H1 (cell line): ENCODE measurements around the gene TANC1. TPM values are rescaled to one million over a fixed set of nuclear protein-coding genes. Genes with fewer than 3 reads are reported as not detected.

Source experiments
- CTCF ChIA-PET: fragments of 300-600 bp; sonication (Branson Sonifier 250); formaldehyde crosslinking; loops from one replicate; lab custom pipeline; 2021; ENCODE audit not compliant: partially characterized antibody; lab: Charles Lee
- POLR2A ChIA-PET: fragments of 300-600 bp; sonication (Branson Sonifier 250); formaldehyde crosslinking; loops from one replicate; lab custom pipeline; 2021; ENCODE audit warnings: inconsistent platforms; ENCODE audit not compliant: partially characterized antibody; lab: Charles Lee
- DNase-seq, 2 experiments: peaks; one replicate each; pipeline versions ENCODE4 v3.0.0 to v3.0.0-alpha.2; 2010 to 2022; ENCODE audit warnings: low spot score in 2 of 2, low read depth in 1 of 2, mixed read lengths in 1 of 2
- FAIRE-seq: peaks from 2 replicates; lab custom pipeline; 2011; peaks lifted over from hg19 to GRCh38; lab: Jason Lieb, UNC
- H2AFZ ChIP-seq: 2 replicates; pipeline ENCODE4 v1.8.1; 2012; ENCODE audit warnings: low read length, inconsistent platforms
- H2AK5ac ChIP-seq: 2 replicates; pipeline ENCODE4 v1.6.1; 2013; ENCODE audit warnings: low read depth, low read length
- H2BK120ac ChIP-seq: replicated peaks from 2 replicates; pipeline ENCODE3; 2013; ENCODE audit warnings: low read depth, low read length, inconsistent platforms
- H2BK12ac ChIP-seq: 2 replicates; pipeline ENCODE4 v1.6.1; 2013; ENCODE audit warnings: low read depth, low read length
- H2BK15ac ChIP-seq: 2 replicates; pipeline ENCODE4 v1.6.1; 2013; ENCODE audit warnings: low read length
- H2BK20ac ChIP-seq: 2 replicates; pipeline ENCODE4 v1.6.1; 2013; ENCODE audit warnings: low read length
- H2BK5ac ChIP-seq: 2 replicates; pipeline ENCODE4 v1.6.1; 2013; ENCODE audit warnings: low read depth, low read length
- H3K14ac ChIP-seq: 2 replicates; pipeline ENCODE4 v1.6.1; 2013; ENCODE audit warnings: inconsistent platforms; ENCODE audit not compliant: insufficient read length
- H3K18ac ChIP-seq: 2 replicates; pipeline ENCODE4 v1.6.1; 2013; ENCODE audit warnings: low read length; ENCODE audit errors: extremely low read depth
- H3K23ac ChIP-seq: 2 replicates; pipeline ENCODE4 v1.6.1; 2013; ENCODE audit warnings: inconsistent platforms; ENCODE audit not compliant: insufficient read length
- H3K23me2 ChIP-seq: 2 replicates; pipeline ENCODE4 v1.6.1; 2013; ENCODE audit warnings: low read depth, low read length
- H3K27ac ChIP-seq: 2 replicates; pipeline ENCODE4 v1.6.1; 2011; ENCODE audit warnings: low read depth, low read length, inconsistent platforms
- H3K27me3 ChIP-seq, 4 experiments: replicated peaks in 1 of 4; 1 replicate in 1 of 4; 2 replicates in 3 of 4; pipeline versions ENCODE4 v1.6.1 to v1.8.1; 2011 to 2013; ENCODE audit warnings: low read length in 3 of 4, mild to moderate bottlenecking in 3 of 4, inconsistent platforms in 2 of 4, mixed read lengths in 2 of 4, moderate library complexity in 1 of 4; ENCODE audit not compliant: control insufficient read depth in 3 of 4, insufficient read depth in 3 of 4; ENCODE audit errors: extremely low read depth in 1 of 4
- H3K36me3 ChIP-seq, 4 experiments: 2 replicates each; pipeline versions ENCODE4 v1.6.1 to v1.8.1; 2011 to 2013; ENCODE audit warnings: mild to moderate bottlenecking in 4 of 4, low read length in 3 of 4, moderate library complexity in 2 of 4, control low read depth in 1 of 4, inconsistent platforms in 1 of 4; ENCODE audit not compliant: insufficient read depth in 4 of 4, control insufficient read depth in 2 of 4
- H3K4ac ChIP-seq: replicated peaks from 2 replicates; pipeline ENCODE3; 2013; ENCODE audit warnings: low read length, low read depth, mixed read lengths, inconsistent platforms; ENCODE audit not compliant: insufficient read length
- H3K4me1 ChIP-seq, 4 experiments: replicated peaks in 1 of 4; 1 replicate in 1 of 4; 2 replicates in 3 of 4; pipeline versions ENCODE4 v1.6.1 to v1.8.1; 2011 to 2013; ENCODE audit warnings: low read length in 3 of 4, inconsistent platforms in 2 of 4, mixed read lengths in 1 of 4; ENCODE audit not compliant: insufficient read depth in 4 of 4, control insufficient read depth in 3 of 4
- H3K4me2 ChIP-seq, 2 experiments: 2 replicates each; pipeline versions ENCODE4 v1.6.1 to v1.8.1; 2011 to 2013; ENCODE audit warnings: low read depth in 2 of 2, low read length in 2 of 2, control low read depth in 1 of 2, inconsistent platforms in 1 of 2, mild to moderate bottlenecking in 1 of 2; ENCODE audit not compliant: insufficient read depth in 1 of 2
- H3K4me3 ChIP-seq, 4 experiments: fragments of 200-600, 300-600 bp in 1 of 4; sonication (generic), shearing (Covaris generic), sonication (Bioruptor Twin) in 1 of 4; 2 replicates each; pipeline versions ENCODE4 v1.5.1 to v1.8.1; 2011 to 2016; ENCODE audit warnings: low read length in 4 of 4, low read depth in 3 of 4, control low read depth in 2 of 4, inconsistent platforms in 2 of 4, mild to moderate bottlenecking in 2 of 4, mixed read lengths in 1 of 4, moderate library complexity in 1 of 4; ENCODE audit not compliant: insufficient read depth in 2 of 4; ENCODE audit errors: extremely low read depth in 1 of 4
- H3K56ac ChIP-seq: replicated peaks from 2 replicates; pipeline ENCODE3; 2013; ENCODE audit warnings: low read depth, mild to moderate bottlenecking, mixed read lengths, low read length, inconsistent platforms; ENCODE audit not compliant: insufficient read length
- H3K79me1 ChIP-seq: 2 replicates; pipeline ENCODE4 v1.6.1; 2013; ENCODE audit warnings: low read depth, low read length, control low read depth
- H3K79me2 ChIP-seq, 2 experiments: 2 replicates each; pipeline versions ENCODE4 v1.6.1 to v1.8.1; 2012 to 2013; ENCODE audit warnings: low read length in 2 of 2, mild to moderate bottlenecking in 2 of 2, inconsistent platforms in 1 of 2; ENCODE audit not compliant: insufficient read depth in 2 of 2, control insufficient read depth in 1 of 2
- H3K9ac ChIP-seq, 4 experiments: replicated peaks in 1 of 4; 1 replicate in 1 of 4; 2 replicates in 3 of 4; pipeline versions ENCODE4 v1.6.1 to v1.8.1; 2011 to 2013; ENCODE audit warnings: low read depth in 3 of 4, low read length in 3 of 4, control low read depth in 2 of 4, mild to moderate bottlenecking in 2 of 4, moderate library complexity in 2 of 4, inconsistent platforms in 1 of 4; ENCODE audit errors: extremely low read depth in 1 of 4
- H3K9me3 ChIP-seq, 2 experiments: 2 replicates each; pipeline versions ENCODE4 v1.6.1 to v1.8.1; 2012 to 2013; ENCODE audit warnings: mild to moderate bottlenecking in 2 of 2, moderate library complexity in 2 of 2, control low read depth in 1 of 2, inconsistent platforms in 1 of 2, low read depth in 1 of 2, low read length in 1 of 2, mixed read lengths in 1 of 2; ENCODE audit not compliant: insufficient read depth in 2 of 2
- H4K20me1 ChIP-seq, 2 experiments: replicated peaks in 1 of 2; 2 replicates each; pipeline versions ENCODE3 to v1.8.1; 2011 to 2013; ENCODE audit warnings: inconsistent platforms in 2 of 2, low read length in 2 of 2, mild to moderate bottlenecking in 1 of 2; ENCODE audit not compliant: insufficient read depth in 2 of 2, control insufficient read depth in 1 of 2
- H4K5ac ChIP-seq: 2 replicates; pipeline ENCODE4 v1.6.1; 2013; ENCODE audit warnings: low read length, low read depth, mixed read lengths, inconsistent platforms; ENCODE audit not compliant: insufficient read length
- H4K8ac ChIP-seq: 2 replicates; pipeline ENCODE4 v1.8.0; 2013; ENCODE audit warnings: mild to moderate bottlenecking, moderate library complexity, low read length, inconsistent platforms; ENCODE audit not compliant: insufficient read depth; ENCODE audit errors: extremely low read depth
- H4K91ac ChIP-seq: replicated peaks from 2 replicates; pipeline ENCODE3; 2013; ENCODE audit warnings: low read length, mixed read lengths, inconsistent platforms; ENCODE audit not compliant: insufficient read length
- SRF ChIP-seq: IDR thresholded peaks from 2 replicates; pipeline ENCODE4 v1.6.1; 2011; ENCODE audit warnings: mild to moderate bottlenecking, low read depth, low read length, moderate library complexity
- YY1 ChIP-seq: IDR thresholded peaks from 2 replicates; pipeline ENCODE4 v1.6.1; 2011; ENCODE audit warnings: low read depth, mild to moderate bottlenecking, low read length
- WGBS, 2 experiments: shearing (Covaris generic) in 1 of 2; methylation state at CpG; one replicate each; pipeline versions ENCODE4 v1.1.6 to v1.1.7; 2013 to 2015; ENCODE audit warnings: low lambda C conversion rate in 2 of 2, mixed read lengths in 2 of 2, inconsistent platforms in 1 of 2, low coverage in 1 of 2, missing lambda C conversion rate in 1 of 2; ENCODE audit not compliant: insufficient replicate concordance in 2 of 2, insufficient coverage in 1 of 2, insufficient read length in 1 of 2; ENCODE audit errors: extremely low coverage in 1 of 2, missing lambda C conversion rate in 1 of 2; 5-methylcytosine and 5-hydroxymethylcytosine counted together
- polyA plus RNA-seq, 7 experiments: library from polyadenylated mRNA; depleted of rRNA in 3 of 7; stranded (reverse) in 5 of 7; unstranded in 2 of 7; fragments of >200 nt in 5 of 7; fragments of 200-250 nt in 2 of 7; gene quantifications; 1 replicate in 5 of 7; 2 replicates in 1 of 7; 4 replicates in 1 of 7; pipeline versions ENCODE4 v1.2.1 to v1.2.3, GENCODE V29; 2011 to 2013; ENCODE audit warnings: missing spikeins in 2 of 7, mixed read lengths in 2 of 7
- total RNA-seq: library from RNA; stranded (reverse); fragmentation: NEBNext Ultra II Directional; extraction: Animal tissue kit (Norgen Biotek cat#: 25700); gene quantifications from 2 replicates; pipeline ENCODE4 v1.2.1, GENCODE V29; 2021

TANC1 gene
- total and polyA plus RNA-seq, 2 of the 8 experiments (the other 6 are each of a cell fraction or from before 2014, with no cell fraction given): 4.1 to 7.6 TPM

- no peak overlapping the region for H4K5ac ChIP-seq
- no peak overlapping the region for H4K91ac ChIP-seq
- peaks cover 0 to 3% (median 0%) of the 10 kb centered on the region in 4 experiments; a peak in 3 of 7 replicates for H3K4me1 ChIP-seq
- no peak overlapping the region for H2BK5ac ChIP-seq
- ChIA-PET POLR2A (interaction anchor here (0.6 kb wide), 1 partner anchor 159 kb away, joined by 3 read pairs; no protein-coding TSS in a partner anchor), CTCF (interaction anchor here (0.5 to 2.0 kb wide), 4 partner anchors 14 to 1163 kb away, joined by 3 to 12 read pairs (median 4); no protein-coding TSS in a partner anchor)
- no peak overlapping the region for H4K8ac ChIP-seq
- H2AFZ ChIP-seq: no peak overlapping the region
- peaks cover 0 to 2% of the 10 kb centered on the region in 2 experiments for H4K20me1 ChIP-seq
- no peak overlapping the region for H3K4ac ChIP-seq
- no peaks in the 10 kb centered on the region for H3K79me1 ChIP-seq
- no peak overlapping the region for H2BK120ac ChIP-seq
- no peaks in the 10 kb centered on the region for H3K23me2 ChIP-seq
- H3K36me3 ChIP-seq: no peaks in the 10 kb centered on the region
- H3K79me2 ChIP-seq: no peaks in the 10 kb centered on the region
- no peak overlapping the region for H2AK5ac ChIP-seq
- 76% methylated on average over 5 of the region's 5 CpGs; no CpG with 5 or more reads in 1 of the 2 experiments for WGBS, 2 experiments
- no peak overlapping the region for H3K27ac ChIP-seq
- H2BK12ac ChIP-seq: no peak overlapping the region
- DNase-seq (no peak), FAIRE-seq (no peak)
- no peak overlapping the region for H3K4me3 ChIP-seq
- no peak overlapping the region for H3K56ac ChIP-seq
- H3K9ac ChIP-seq: no peak overlapping the region
- H3K23ac ChIP-seq: no peak overlapping the region
- H2BK15ac ChIP-seq: no peak overlapping the region
- H3K9me3 ChIP-seq: peaks cover 8 to 9% of the 10 kb centered on the region in 2 experiments; a peak in 3 of 4 replicates
- no peaks in the 10 kb centered on the region for H3K27me3 ChIP-seq
- no peak overlapping the region for H3K4me2 ChIP-seq
- H2BK20ac ChIP-seq: no peak overlapping the region
- no peak overlapping the region for H3K14ac ChIP-seq
- H3K18ac ChIP-seq: no peak overlapping the region
- no peak for TF ChIP-seq SRF
- TF ChIP-seq YY1: no peak
Observed at GRCh38 chr2:159010340-159010739, 41.9 kb downstream of the TANC1 start.
